H1 (cell line): ENCODE results near the gene IRF2BP2. TPM values are rescaled to one million over a fixed set of nuclear protein-coding genes. Genes with fewer than 3 reads are reported as not detected.
A peak's percentile ranks its signal among the peaks of the same experiment; 100 is the strongest.

ENCODE experiments used
- BACH1 ChIP-seq: IDR thresholded peaks from 2 replicates; pipeline ENCODE4 v1.6.1; 2012; ENCODE audit warnings: low read length, improper control_type of control experiment
- CBX8 ChIP-seq: fragments of 300-800, 300-1000 bp; sonication (generic); IDR thresholded peaks from 2 replicates; pipeline ENCODE4 v1.7.1; 2016; ENCODE audit warnings: low read depth, low read length, borderline replicate concordance
- CHD1 ChIP-seq: IDR thresholded peaks from 2 replicates; pipeline ENCODE4 v1.6.1; 2012; ENCODE audit warnings: low read depth, low read length, improper control_type of control experiment
- CTBP2 ChIP-seq: IDR thresholded peaks from 2 replicates; pipeline ENCODE4 v1.7.0; 2011; ENCODE audit warnings: borderline replicate concordance, mild to moderate bottlenecking, moderate library complexity, mixed read lengths, low read length; ENCODE audit not compliant: insufficient read depth, insufficient read length
- EP300 ChIP-seq, 2 experiments: IDR thresholded peaks; 1 replicate in 1 of 2; 2 replicates in 1 of 2; pipeline ENCODE4 v1.6.1; 2011 to 2012; ENCODE audit warnings: low read depth in 2 of 2, low read length in 2 of 2, mild to moderate bottlenecking in 2 of 2, borderline replicate concordance in 1 of 2, inconsistent platforms in 1 of 2, moderate library complexity in 1 of 2
- JUN ChIP-seq: IDR thresholded peaks from 2 replicates; pipeline ENCODE4 v1.6.1; 2011; ENCODE audit warnings: low read depth, mild to moderate bottlenecking, improper control_type of control experiment, low read length
- POLR2A ChIP-seq, 2 experiments: IDR thresholded peaks; 1 replicate in 1 of 2; 2 replicates in 1 of 2; pipeline ENCODE4 v1.6.1; 2011; ENCODE audit warnings: low read depth in 2 of 2, low read length in 2 of 2, mild to moderate bottlenecking in 2 of 2; ENCODE audit errors: control extremely low read depth in 1 of 2
- SIX5 ChIP-seq: IDR thresholded peaks from 2 replicates; pipeline ENCODE4 v1.6.1; 2011; ENCODE audit warnings: mild to moderate bottlenecking, low read depth, low read length
- TCF12 ChIP-seq: IDR thresholded peaks from 2 replicates; pipeline ENCODE4 v1.6.1; 2011; ENCODE audit warnings: low read depth, mild to moderate bottlenecking, low read length
- polyA plus RNA-seq, 7 experiments: library from polyadenylated mRNA; depleted of rRNA in 3 of 7; stranded (reverse) in 5 of 7; unstranded in 2 of 7; fragments of >200 nt in 5 of 7; fragments of 200-250 nt in 2 of 7; gene quantifications; 1 replicate in 5 of 7; 2 replicates in 1 of 7; 4 replicates in 1 of 7; pipeline versions ENCODE4 v1.2.1 to v1.2.3, GENCODE V29; 2011 to 2013; ENCODE audit warnings: missing spikeins in 2 of 7, mixed read lengths in 2 of 7
- total RNA-seq: library from RNA; stranded (reverse); fragmentation: NEBNext Ultra II Directional; extraction: Animal tissue kit (Norgen Biotek cat#: 25700); gene quantifications from 2 replicates; pipeline ENCODE4 v1.2.1, GENCODE V29; 2021
- TF ChIP-seq, protein P1 (sequence below), 3 experiments: IDR thresholded peaks; 1 replicate in 2 of 3; 2 replicates in 1 of 3; pipeline versions ENCODE4 v1.5.1 to v1.6.1; 2011; ENCODE audit warnings: low read length in 3 of 3, mild to moderate bottlenecking in 3 of 3, inconsistent platforms in 2 of 3, low read depth in 1 of 3, moderate library complexity in 1 of 3; ENCODE audit not compliant: insufficient read depth in 1 of 3; ENCODE audit errors: control extremely low read depth in 1 of 3

IRF2BP2 gene
- total and polyA plus RNA-seq, 2 of the 8 experiments (the other 6 are each of a cell fraction or from before 2014, with no cell fraction given), result 24.9 to 67.5 TPM

DNA sequence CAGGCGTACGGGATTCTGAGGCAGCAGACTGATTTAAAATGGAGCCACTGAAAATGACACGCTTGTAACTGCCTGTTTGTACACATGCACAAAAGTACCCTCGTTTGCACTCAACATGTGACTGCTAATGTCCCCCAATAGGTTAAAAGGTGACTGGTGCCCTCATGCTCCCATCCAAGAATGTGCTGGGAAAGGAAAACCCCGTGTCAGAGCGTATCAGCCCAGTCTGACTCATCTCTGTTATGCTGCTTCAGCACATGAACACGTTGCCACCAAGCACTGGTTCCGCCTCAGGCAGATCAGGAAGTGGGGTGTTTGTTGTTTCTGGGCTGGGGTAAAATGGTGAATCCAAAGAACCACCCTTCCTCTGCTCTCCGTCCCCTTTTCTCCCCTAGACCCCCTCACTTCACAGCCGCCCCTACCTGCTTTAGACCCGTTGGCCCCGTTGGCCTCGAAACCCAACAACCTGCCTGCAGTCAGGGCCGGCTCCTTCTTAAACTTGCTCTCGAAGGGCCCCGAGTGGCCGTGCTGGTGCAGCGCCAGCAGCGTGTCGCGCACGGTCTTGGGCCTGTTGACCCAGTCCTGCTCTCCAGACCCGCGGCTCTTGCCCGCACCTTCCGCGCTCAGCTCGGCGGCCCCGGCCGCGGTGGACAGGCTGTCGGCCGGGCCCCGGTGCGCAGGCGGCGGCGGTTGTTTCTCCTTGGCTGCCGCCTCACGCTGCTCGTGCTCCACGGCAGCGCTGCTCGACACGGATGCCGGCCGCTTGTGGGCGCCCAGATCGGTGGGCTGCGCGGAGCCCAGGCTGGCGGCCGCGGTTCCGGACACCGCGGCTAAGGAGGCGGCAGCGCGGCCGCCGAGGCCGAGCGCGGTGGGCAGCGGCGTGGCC, 1.7 kb downstream of the IRF2BP2 start (continued):
- TF ChIP-seq TCF12 (no peak), CTBP2 (no peak), BACH1 (no peak), JUN (no peak), CHD1 (no peak), SIX5 (no peak), POLR2A (IDR thresholded peaks at IDR 0.05; ENCODE audit: control extremely low read depth in 1 of 2, low read depth in 2 of 2, low read length in 2 of 2) (peak; percentile 15 to 33; a peak in 1 of 3 replicates), EP300 (IDR thresholded peaks at IDR 0.05; ENCODE audit: borderline replicate concordance in 1 of 2, low read depth in 2 of 2, low read length in 2 of 2) (no peak), CBX8 (no peak)
- TF ChIP-seq, protein P1, sequence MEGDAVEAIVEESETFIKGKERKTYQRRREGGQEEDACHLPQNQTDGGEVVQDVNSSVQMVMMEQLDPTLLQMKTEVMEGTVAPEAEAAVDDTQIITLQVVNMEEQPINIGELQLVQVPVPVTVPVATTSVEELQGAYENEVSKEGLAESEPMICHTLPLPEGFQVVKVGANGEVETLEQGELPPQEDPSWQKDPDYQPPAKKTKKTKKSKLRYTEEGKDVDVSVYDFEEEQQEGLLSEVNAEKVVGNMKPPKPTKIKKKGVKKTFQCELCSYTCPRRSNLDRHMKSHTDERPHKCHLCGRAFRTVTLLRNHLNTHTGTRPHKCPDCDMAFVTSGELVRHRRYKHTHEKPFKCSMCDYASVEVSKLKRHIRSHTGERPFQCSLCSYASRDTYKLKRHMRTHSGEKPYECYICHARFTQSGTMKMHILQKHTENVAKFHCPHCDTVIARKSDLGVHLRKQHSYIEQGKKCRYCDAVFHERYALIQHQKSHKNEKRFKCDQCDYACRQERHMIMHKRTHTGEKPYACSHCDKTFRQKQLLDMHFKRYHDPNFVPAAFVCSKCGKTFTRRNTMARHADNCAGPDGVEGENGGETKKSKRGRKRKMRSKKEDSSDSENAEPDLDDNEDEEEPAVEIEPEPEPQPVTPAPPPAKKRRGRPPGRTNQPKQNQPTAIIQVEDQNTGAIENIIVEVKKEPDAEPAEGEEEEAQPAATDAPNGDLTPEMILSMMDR (IDR thresholded peaks at IDR 0.05; ENCODE audit: control extremely low read depth in 1 of 3, insufficient read depth in 1 of 3, low read depth in 1 of 3, low read length in 3 of 3), result peak in 1 of 3 experiments; percentile 19; a peak in 1 of 4 replicates
